22Rv1 (cell line): ENCODE measurements around the gene ANO3.

Experiments used
- ZFX ChIP-seq: fragments of 450-650 bp; IDR thresholded peaks from 2 replicates; pipeline ENCODE4 v1.6.1; 2017; ENCODE audit warnings: antibody characterized with exemption, borderline replicate concordance
- TF ChIP-seq, protein P1 (sequence below): fragments of 450-650 bp; IDR thresholded peaks from 2 replicates; pipeline ENCODE4 v1.5.1; 2017; ENCODE audit warnings: mild to moderate bottlenecking

DNA sequence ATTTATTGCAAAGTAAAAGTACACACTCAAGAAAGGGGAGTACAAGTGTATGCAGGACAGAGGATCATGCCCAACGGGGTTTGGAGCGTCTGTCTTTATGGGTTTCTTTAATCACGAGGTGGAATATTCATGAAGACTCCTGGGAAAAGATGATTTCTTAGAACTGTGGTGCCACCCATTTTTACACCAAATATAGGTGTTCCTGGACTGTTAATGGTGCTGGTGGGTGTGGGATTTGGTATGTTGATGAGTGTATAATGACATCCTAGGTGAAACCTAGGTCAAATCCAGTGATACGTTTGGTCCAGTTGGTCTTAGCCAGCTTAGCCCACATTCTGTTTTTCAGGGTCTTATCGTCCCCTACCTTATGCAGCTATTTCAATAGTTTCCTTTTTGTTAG lies 21.1 kb downstream of the ANO3 start:
- TF ChIP-seq, protein P1, sequence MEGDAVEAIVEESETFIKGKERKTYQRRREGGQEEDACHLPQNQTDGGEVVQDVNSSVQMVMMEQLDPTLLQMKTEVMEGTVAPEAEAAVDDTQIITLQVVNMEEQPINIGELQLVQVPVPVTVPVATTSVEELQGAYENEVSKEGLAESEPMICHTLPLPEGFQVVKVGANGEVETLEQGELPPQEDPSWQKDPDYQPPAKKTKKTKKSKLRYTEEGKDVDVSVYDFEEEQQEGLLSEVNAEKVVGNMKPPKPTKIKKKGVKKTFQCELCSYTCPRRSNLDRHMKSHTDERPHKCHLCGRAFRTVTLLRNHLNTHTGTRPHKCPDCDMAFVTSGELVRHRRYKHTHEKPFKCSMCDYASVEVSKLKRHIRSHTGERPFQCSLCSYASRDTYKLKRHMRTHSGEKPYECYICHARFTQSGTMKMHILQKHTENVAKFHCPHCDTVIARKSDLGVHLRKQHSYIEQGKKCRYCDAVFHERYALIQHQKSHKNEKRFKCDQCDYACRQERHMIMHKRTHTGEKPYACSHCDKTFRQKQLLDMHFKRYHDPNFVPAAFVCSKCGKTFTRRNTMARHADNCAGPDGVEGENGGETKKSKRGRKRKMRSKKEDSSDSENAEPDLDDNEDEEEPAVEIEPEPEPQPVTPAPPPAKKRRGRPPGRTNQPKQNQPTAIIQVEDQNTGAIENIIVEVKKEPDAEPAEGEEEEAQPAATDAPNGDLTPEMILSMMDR = no peak
- TF ChIP-seq ZFX = no peak
